GM19043 (cell line): ENCODE results near the gene ADCY5.

Experiments
- ATAC-seq: cut with Tn5 transposase; IDR thresholded peaks from one replicate; pipeline ENCODE4 v1.9.1; 2021; ENCODE audit warnings: low read depth; ENCODE audit not compliant: unreplicated experiment

Gene ADCY5

DNA sequence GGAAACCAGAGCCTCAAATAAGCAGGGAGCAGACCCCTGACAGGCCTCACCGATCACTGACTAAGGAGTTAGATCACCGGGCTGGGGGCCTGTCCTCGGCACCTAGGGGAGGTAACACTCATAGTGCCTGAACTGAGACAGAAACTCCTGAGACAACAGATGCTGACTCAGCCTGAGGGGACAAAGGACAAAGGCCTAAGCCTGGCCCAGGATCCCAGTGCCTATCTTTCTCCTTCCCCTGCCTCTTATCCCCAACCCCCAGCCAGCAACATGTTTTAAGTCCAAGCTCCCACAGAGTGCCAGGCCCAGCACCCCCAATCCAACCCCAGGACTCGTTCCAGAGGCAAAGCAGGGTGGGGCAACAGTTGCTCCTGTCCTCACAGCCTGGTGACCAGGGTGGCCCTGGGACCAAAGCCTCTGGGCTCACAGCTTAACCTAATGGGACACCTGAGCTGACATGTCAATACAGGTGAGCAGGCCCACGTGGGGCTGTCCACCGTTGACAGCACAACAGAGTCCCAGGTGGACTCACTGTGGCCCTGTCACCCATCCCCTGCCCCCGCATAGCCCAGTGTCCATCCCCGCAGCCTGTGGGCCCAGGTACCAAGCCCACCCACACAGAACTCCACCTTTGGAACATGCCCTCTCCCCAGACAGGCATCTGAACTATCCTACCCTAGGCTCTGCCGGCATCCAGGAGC, 37.4 kb downstream of the ADCY5 start:
- ATAC-seq = no peak

DNA sequence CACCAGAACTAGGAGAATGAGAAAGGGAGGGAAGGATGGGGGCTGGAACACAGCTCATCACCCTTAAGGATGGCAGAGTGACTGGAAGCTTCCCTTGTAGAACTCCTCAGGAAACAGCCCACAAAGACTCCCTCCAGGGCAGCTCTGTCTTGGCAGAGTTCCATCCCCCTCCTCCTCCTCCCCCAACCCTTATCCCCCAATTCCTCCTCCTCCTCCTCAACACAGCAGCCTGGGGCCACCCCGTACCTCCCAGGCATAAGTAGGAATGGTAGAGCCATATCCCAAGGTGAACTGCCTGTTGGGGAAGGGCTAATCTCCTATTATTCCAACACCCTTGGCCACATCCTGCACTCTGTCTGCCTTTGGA, 38.8 kb downstream of the ADCY5 start:
- no peak for ATAC-seq

DNA sequence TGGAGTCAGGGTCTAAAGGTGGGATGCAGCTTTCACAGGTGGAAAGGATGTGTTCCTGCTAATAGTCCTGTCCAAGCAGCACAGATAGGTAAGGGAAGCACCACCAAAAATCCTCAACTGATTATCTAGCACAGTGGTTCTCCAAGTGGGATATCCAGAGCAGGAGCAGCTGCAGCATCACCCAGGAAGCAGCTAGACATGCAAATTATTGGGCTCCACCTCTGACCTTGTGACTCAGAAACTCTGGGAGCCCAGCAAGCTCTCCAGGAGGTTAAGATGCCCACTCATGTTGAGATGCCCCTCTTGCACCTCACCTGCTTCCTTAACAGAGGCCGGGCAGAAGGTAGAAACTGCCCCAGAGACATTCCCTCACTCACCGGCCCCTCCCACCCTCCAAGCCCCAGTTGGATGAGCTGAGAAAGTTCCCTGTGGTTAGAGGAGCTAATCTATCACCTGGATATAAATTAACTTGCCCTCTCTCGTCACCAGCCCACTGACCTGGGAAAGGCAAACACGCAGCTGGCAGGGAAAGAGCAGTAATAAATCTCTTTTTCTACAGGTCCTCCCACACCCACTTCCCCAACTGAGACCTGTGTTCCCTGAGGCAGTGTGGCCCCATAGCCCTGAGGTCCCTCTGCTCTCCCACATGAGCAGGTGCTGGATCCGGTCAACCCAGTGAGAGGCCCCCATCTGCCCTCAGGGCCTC, 39.3 kb downstream of the ADCY5 start:
- no peak for ATAC-seq

DNA sequence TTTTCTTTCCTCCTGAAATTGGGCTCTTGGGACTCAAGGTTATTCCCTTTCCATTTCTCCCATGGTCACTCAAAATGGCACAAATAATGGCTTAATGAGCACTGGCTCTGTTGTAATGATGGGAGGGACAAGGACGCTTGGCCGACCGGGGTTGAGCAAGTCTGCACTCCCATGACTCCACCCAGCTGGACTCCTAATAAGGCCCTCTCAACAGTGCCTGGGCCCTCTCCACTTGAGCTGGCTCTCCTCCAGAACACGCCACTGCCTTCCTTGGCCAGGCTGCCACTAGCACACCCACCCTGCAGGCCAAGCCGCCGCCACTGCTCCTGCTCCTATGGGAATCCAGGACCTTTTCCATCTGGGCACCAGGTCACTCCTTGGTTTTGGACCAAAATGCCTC, 42.3 kb downstream of the ADCY5 start:
- no peak for ATAC-seq

DNA sequence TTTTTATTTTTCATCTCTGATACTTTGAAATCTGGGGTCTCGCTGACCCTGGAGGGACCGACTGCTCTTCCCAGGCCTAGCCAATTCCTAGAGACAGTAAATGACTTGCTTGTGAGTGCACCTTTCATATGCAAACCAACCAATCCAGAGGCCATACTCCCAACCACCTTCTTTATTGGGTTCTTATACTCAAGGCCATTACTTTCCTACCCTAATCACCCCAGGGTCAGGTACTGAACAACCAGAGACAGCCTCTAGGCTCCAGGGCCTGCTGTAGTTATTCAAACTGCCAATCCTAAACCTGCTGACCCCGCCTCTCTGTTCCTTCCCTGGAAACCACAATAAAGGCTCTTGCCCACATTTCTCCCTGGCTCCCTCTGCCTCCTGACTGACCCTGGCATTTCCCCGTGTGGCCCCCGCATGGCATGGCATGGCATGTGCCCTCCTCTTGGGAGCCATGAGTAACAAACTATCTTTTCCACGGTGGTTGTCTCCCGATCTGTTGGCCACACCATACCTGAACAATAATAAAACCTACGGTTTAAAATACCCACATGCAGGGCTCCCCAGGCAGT, 42.9 kb downstream of the ADCY5 start:
- ATAC-seq = no peak

DNA sequence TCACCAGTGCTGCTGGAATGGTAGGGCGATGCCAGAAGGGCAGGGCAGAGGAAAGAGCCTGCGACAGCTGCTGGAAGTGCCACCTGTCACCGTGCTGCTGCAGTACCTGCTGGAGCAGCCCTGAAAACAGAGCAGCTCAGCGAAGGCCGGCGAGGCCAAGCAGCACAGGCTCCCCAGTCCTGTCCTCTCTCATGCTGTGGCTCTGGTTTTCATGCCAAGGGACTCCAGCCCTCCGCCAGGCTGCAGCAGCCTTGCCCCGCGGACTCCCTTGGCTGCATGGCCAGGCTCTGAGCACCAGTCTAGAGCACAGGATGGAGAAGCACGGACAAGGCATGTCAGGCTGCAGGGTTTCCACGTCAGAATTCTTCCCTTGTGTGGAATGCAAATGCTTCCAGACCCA, 43.9 kb downstream of the ADCY5 start:
- ATAC-seq = no peak

DNA sequence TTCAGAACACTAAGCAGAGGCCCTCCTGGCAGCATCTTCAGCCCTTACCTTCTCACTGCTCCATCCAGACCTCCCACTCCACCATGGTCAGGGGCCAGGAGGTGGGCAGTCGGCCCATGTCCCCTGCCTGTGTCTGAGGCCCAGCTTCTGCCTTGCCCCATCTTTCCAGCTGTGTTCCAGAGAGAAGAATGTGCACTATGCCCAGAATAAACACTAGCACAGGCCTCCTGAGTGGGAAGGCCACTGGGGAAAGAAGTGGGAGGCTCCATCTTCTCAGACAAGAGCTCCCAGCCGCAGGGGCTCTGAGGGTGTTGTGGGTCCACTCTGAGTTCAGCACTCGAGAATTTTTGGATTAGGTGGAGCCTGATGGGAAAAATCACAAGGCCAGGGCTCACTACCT, 44.5 kb downstream of the ADCY5 start:
- no peak for ATAC-seq

DNA sequence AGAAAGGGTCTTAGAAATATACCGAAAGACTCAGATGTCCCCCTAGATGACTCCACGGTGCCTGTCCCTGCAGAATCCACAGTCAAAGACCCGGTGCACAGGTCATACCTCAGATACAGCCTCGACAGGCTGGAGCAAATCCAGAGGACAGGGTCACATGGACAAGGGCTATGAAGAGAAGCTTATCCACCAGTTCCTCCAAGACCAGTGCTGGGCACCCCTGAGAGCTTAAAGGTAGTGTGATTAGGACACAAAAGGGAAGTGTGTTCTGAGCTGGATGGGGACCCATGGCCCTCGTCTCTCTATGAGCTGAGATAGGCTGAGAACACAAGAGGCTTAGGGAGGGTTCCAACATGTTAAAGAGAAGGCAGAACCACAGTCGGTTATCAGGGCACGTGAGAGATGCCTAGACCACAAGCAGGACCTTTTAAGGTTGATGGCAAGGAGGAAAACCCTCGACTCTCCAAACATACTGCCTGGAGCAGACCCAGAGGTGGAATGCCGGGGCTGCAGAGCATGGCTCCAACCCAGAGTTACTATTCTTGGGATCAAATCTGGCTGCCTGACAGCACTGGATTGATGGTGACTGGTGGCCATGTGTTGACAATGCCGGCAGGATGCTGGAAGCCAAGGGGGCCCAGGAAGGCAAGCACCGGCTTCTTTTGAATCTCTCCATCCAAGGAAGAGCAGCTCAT, 46.9 kb downstream of the ADCY5 start:
- ATAC-seq = no peak

DNA sequence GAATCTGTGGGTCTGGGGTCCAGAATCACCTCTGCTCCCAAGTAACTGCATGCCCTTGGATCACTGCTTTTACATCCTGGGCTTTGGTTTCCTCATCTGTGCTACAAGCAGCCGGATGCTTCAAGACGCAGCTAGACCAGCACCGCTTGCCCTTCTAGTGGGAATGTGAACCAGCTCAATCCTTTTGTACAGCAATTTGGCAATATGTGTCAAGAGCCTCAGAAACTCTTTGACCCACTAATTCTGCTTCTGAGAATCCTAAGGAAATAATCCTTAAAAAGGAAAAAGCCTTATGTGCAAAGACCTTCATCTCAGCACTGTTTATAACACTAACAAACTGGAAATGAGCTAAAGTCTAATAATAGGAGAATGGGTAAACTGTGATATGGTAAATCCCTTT, 48.7 kb downstream of the ADCY5 start:
- no peak for ATAC-seq

DNA sequence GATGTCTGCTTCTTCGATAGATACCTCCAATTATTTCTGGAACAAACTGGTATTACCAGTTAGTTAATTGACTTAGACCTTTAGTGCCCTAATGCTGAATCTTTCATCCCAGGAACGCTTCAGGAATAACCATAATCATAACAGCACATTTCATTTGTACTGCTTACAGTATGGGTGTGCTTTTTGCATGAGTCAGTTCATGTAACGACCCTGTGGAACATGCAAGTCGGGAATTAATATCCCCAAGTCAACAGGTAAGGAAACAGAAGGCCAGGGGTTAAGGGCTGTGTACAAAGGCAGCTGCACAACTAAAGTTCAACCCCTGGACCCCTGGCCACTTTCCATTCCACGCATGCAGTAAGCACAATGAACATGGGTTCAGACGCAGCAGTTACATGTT, 49.2 kb downstream of the ADCY5 start:
- ATAC-seq = no peak

DNA sequence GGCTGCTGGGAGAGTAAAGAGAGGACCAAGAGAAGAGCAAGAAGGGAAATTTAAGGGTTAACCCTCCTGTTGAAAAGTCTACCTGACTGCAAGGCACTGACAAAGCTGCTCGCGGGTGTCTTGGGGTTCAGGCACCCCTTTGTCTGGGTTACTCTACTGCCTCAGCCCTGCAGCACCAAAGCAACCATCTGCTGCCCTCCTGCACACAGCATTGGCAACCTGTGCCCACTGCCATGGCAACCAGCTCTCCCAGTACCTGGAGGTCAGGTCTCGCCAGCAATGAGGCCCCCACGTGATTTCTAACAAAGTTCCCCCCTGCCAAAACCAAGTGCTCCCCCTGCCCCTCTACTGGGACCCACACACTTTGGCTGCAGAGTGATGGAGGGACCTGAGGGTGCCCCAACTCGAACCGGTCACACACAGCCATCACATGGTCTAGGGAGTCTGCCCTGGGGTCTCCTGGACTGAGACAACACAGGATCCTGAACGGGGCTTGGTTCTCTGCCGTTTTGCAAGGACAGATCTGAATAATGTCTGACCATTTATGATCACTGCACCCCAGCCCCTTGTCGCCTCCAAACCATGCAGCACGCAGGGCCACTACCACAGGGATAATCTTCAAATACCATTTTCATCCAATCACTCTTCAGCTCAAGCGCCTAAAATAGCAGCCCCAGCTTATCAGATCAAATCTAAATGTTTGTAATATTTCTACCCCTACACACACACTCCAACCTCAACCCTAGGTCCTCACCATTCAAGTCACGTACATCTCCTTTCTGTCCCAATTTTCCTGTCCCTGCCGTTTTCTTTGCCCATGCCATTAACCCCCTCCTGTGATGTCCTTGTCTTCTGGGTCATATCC, 50.7 kb downstream of the ADCY5 start:
- ATAC-seq = no peak

DNA sequence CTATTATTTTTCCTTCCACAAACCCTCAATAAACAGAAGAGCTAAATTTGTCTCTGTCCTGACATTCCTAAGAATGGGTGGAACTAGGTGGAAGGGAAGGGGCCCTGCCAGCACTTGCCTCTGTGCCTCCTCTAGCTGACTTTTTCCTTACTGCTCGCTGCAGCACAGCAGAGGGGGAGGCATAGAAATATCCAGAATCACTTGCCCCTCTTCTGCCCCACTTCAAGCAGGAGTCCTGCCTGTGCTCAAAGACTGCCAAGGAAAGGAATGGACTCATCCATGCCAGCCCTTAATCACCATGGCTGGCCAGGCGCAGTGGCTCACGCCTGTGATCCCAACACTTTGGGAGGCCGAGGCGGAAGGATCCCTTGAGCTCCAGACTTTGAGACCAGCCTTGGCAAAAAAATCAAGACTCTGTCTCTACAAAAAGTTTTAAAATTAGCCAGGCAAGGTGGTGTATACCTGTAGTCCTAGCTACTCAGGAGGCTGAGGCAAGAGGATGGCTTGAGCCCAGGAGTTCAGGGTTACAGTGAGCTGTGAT, 51.8 kb downstream of the ADCY5 start:
- ATAC-seq = no peak

DNA sequence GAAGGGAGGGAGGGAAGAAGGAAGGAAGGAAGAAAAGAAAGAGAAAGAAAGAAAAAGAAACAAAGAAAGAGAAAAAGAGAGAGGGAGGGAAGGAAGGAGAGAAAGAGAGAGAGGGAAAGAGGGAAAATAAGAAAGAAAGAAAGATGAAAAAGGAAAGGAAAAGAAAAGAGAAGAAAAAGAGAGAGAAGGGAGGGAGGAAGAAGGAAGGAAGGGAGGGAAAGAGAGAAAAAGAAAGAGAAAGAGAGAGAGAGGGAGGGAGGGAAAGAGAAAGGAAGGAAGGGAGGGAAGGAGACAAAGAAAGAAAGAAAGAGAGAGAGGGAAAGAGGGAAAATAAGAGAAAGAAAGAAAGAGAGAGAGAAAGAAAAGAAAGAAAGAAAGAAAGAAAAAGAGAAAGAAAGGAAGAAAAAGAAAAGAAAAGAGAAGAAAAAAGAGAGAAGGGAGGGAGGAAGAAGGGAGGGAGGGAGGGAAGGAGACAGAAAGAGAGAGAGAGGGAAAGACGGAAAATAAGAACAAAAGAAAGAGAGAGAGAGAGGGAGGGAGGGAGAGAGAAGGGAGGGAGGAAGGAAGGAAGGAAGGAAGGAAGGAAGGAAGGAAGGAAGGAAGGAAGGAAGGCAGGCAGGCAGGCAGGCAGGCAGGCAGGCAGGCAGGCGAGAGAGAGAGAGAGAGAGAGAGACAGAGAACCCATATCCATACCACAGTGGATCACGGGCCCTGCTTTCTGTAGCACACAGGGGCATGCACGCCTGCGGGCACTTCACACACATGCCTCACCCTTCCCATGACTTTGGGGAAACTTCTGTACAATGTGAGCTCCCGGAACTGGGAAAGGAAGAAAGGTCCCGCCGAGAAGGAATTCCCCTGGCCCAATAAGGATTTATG, 52.5 kb downstream of the ADCY5 start:
- ATAC-seq = no peak

DNA sequence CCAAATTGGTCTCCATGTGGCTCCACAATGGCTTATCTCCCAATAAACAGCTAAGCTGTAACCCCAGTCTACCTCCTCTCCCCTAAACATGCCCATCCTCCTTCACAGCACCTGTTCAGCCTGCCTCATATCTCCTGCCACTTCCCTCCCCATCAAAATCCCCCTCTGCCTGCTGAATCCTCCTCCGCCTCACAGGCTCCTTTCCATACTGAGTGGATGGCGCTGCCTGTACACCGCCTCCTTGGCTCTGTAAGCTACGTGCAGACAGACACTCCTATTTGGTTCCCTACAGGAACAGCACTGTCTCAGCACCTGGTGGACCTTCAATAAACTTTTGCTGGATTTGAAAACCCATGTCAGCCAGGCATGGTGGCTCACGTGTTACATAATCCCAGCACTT, 53.7 kb downstream of the ADCY5 start:
- ATAC-seq = no peak

DNA sequence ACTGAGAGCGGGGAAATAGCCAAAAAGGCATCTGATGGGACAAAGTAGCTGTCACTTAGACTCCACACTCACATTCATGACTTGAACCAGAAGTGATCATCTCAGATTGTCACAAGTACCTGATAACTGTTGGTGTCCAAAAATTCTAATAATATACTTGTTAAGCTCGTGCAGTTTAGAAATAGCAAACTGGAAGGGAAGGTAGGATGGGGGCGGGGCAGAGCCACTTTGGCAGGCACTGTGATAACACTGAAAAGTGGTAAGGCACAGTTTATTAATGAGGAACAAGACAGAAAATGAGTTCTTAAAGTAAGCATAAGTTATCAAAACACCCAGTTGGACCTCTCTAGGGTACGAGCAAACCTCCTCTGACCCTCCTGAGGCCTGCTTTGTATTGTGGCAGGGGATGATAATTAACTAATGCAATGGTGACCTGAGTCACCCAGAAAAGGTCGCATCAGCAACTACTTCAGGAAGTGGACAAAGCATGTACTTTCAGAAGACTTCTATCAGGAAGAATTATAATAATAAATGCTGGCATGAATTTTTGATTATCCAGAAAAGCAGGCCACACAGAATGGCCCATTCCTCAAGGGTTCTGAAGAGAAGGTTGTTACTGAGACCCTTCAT, 54.4 kb downstream of the ADCY5 start:
- no peak for ATAC-seq

DNA sequence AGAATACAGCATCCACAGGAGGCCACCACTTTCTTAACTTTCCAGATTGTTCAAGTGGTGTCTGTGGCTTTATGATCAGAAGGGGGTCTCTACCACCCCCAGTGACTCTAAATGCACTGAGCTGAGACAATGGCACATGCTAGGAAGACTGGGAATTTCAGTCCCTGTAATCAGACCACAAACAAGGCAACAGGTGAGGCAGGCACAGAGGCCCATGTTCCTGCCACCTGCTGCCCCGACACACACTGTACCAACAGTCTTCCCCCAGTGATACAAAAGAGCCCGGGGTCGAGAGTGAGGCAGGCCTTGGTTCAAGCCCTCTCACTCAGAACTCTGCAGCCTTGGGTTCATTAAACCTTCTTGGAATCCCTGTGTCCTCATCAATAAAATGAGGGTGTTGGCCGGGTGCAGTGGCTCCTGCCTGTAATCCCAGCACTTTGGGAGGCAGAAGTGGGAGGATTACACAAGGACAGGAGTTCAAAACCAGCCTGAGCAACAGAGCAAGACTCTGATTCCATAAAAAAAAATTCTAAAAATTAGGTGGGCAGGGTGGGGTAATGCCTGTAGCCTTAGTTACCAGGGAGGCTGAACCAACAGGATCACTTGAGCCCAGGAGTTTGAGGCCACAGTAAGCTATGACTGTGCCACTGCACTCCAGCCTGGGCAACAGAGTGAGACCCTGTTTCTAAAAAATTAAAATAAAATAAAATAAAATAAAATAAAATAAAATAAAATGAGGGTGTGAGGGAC, 55.8 kb downstream of the ADCY5 start:
- ATAC-seq = no peak

DNA sequence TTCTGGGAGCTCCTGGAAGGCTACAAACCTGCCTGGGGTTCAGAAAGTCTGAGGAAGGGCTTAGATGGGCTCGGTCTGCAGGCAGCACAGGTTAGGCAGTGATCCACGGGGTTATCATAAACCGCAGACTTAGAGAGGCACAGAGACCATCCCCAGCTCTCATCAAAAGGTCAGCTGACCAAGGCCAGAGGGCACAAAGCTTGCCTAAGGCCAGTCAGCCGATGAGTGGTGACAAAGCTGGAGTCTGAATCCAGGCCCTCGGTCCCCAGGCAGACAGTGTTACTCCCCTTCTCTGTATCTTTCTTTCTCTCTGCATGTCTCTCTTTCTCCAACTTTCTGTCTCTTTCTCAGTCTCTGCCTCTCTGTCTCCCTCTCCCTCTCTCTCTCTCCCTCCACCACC, 56.5 kb downstream of the ADCY5 start:
- ATAC-seq = no peak

DNA sequence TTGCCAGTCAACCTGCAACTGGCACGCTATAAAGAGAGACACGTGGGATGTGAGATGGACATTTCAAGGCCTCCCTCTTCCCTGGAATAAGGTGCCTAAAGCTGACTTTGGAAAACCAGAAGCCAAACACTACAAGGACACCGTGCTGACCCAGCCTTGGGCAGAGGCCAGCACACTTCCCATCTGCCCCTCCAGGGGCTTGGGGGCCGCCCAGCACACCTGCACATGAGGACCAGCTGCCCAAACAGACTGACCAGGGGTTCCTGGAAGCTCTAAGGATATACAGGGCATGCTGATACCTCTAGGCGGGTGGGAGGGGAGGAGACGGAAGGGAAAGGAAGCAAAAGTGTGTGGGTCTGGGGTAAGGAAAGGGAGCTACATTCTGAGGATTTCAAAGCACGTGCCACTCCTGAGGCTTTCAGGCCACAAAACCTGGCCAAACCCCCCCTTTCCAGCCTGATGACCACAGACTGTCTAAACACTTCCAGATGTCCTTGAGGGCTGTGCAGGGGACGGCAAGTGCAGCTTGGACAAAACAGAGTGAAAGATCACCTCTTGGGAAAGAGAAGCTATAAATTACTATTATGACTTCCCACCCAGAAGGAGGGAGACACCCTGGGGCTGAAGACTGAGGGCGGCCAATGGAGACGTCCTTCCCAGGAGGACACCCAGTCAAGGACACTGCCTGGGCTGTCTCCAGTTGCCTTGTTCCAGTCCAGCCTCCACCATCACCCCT, 57.9 kb downstream of the ADCY5 start:
- ATAC-seq = no peak
